ENCODE results near the gene TAF6L. TPM values are rescaled to one million over a fixed set of nuclear protein-coding genes. Genes with fewer than 3 reads are reported as not detected.

TAF6L gene
- polyA plus RNA-seq, 3 donors: 5.1 to 35.5 (median 5.3) TPM

GRCh38 chr11:62810748-62811147 lies 39.6 kb downstream of the TAF6L start:
- Mint-ChIP-seq H3K4me3 (no peak overlapping the region), H3K9me3 (no peaks in the 10 kb centered on the region), H3K4me1 (peaks cover 34% of the 10 kb centered on the region), H3K27ac (peak overlapping the region in 5 of 7 donors; percentile 7 to 57 (median 30)), H3K27me3 (ENCODE audit: low read depth in 3 of 3) (peaks cover 0 to 3% (median 2%) of the 10 kb centered on the region in 3 donors), H3K36me3 (peaks cover 10 to 27% of the 10 kb centered on the region in 2 donors)
- Histone ChIP-seq H3K79me2 (ENCODE audit: insufficient read depth, low read length) (peaks cover 8% of the 10 kb centered on the region), H3K36me3 (replicated peaks in 1 of 2; ENCODE audit: control insufficient read depth in 1 of 2, insufficient read depth in 2 of 2, low read length in 2 of 2) (peaks cover 0 to 3% of the 10 kb centered on the region in 2 donors), H3K9ac (ENCODE audit: insufficient read depth, low read length, poor library complexity, severe bottlenecking) (no peak overlapping the region), H3K4me2 (replicated peaks; ENCODE audit: extremely low read depth, low read length, poor library complexity, severe bottlenecking) (no peak overlapping the region), H3K27ac (ENCODE audit: low read depth in 1 of 2, low read length in 2 of 2) (peak overlapping the region in 1 of 2 donors; percentile 40), H3K27me3 (ENCODE audit: control insufficient read depth in 2 of 2, insufficient read depth in 2 of 2, low read length in 2 of 2) (no peaks in the 10 kb centered on the region), H3K9me3 (replicated peaks in 1 of 2; ENCODE audit: control insufficient read depth in 1 of 2, insufficient read depth in 1 of 2, low read length in 2 of 2) (no peaks in the 10 kb centered on the region), H2AFZ (ENCODE audit: insufficient read depth, low read depth, low read length, poor library complexity, severe bottlenecking) (no peak overlapping the region), H3K4me3 (replicated peaks in 1 of 3; ENCODE audit: low read depth in 2 of 3, low read length in 3 of 3) (no peak overlapping the region), H4K20me1 (ENCODE audit: insufficient read depth, low read length) (no peaks in the 10 kb centered on the region), H3K4me1 (ENCODE audit: control insufficient read depth in 1 of 2, insufficient read depth in 2 of 2, low read length in 2 of 2) (peaks cover 40 to 45% of the 10 kb centered on the region in 2 donors)
- 67% methylated on average over 1 of the region's 1 CpG for WGBS (ENCODE audit: insufficient coverage)
- no peak for DNase-seq
- TF ChIP-seq CTCF (IDR thresholded peaks at IDR 0.05): no peak
- intact Hi-C loops (cut with micrococcal nuclease): no loop called here

- Mint-ChIP-seq H3K36me3 (peaks cover 10 to 29% of the 10 kb centered on the region in 2 donors), H3K27me3 (ENCODE audit: low read depth in 3 of 3) (peaks cover 0 to 3% (median 2%) of the 10 kb centered on the region in 3 donors), H3K4me3 (no peak overlapping the region), H3K4me1 (peaks cover 33% of the 10 kb centered on the region), H3K9me3 (no peaks in the 10 kb centered on the region), H3K27ac (peak overlapping the region in 1 of 7 donors; percentile 48)
- intact Hi-C loops (cut with micrococcal nuclease): no loop called here
- peaks cover 6% of the 10 kb centered on the region for H3K79me2 ChIP-seq (ENCODE audit: insufficient read depth, low read length)
- no peaks in the 10 kb centered on the region for H4K20me1 ChIP-seq (ENCODE audit: insufficient read depth, low read length)
- no peak for TF ChIP-seq CTCF (IDR thresholded peaks at IDR 0.05)
- no peaks in the 10 kb centered on the region for H3K27me3 ChIP-seq (ENCODE audit: control insufficient read depth in 2 of 2, insufficient read depth in 2 of 2, low read length in 2 of 2)
- H3K9ac ChIP-seq (ENCODE audit: insufficient read depth, low read length, poor library complexity, severe bottlenecking): no peak overlapping the region
- no peak overlapping the region for H3K27ac ChIP-seq (ENCODE audit: low read depth in 1 of 2, low read length in 2 of 2)
- DNase-seq: no peak
- H3K4me2 ChIP-seq (replicated peaks; ENCODE audit: extremely low read depth, low read length, poor library complexity, severe bottlenecking): no peak overlapping the region
- H3K36me3 ChIP-seq (replicated peaks in 1 of 2; ENCODE audit: control insufficient read depth in 1 of 2, insufficient read depth in 2 of 2, low read length in 2 of 2): peaks cover 0 to 3% of the 10 kb centered on the region in 2 donors
- 100% methylated on average over 1 of the region's 2 CpGs for WGBS (ENCODE audit: insufficient coverage)
- H3K4me1 ChIP-seq (ENCODE audit: control insufficient read depth in 1 of 2, insufficient read depth in 2 of 2, low read length in 2 of 2): peaks cover 38 to 45% of the 10 kb centered on the region in 2 donors
- H3K4me3 ChIP-seq (replicated peaks in 1 of 3; ENCODE audit: low read depth in 2 of 3, low read length in 3 of 3): no peak overlapping the region
- no peak overlapping the region for H2AFZ ChIP-seq (ENCODE audit: insufficient read depth, low read depth, low read length, poor library complexity, severe bottlenecking)
- no peaks in the 10 kb centered on the region for H3K9me3 ChIP-seq (replicated peaks in 1 of 2; ENCODE audit: control insufficient read depth in 1 of 2, insufficient read depth in 1 of 2, low read length in 2 of 2)
These were observed 40.5 kb downstream of the TAF6L start for GRCh38 chr11:62811659-62812058.

Data from CD14-positive monocyte (primary cell).